T-helper 1 cell treated with Interleukin-12 subunit alpha and Interleukin-12 subunit beta and Interleukin-4 antibody, amounts not matched to agents 30 μg/mL and 1 μg/mL, for 36 hours (primary cell): ENCODE results near the gene CYP2F1.
"Not testable (repeated sequence)": the region's sequence is repeated elsewhere in the genome, so short reads cannot be mapped to it uniquely, and the experiment has no call there.

ENCODE experiments used
- H3K27ac Mint-ChIP-seq: one replicate; pipeline ENCODE4 v1.8.0; 2021; ENCODE audit warnings: mild to moderate bottlenecking, mixed read lengths
- H3K27me3 Mint-ChIP-seq: one replicate; pipeline ENCODE4 v1.8.0; 2021; ENCODE audit warnings: low read depth, mixed read lengths
- H3K36me3 Mint-ChIP-seq: one replicate; pipeline ENCODE4 v1.8.0; 2021; ENCODE audit warnings: low read depth, mixed read lengths
- H3K4me1 Mint-ChIP-seq: one replicate; pipeline ENCODE4 v1.8.0; 2021; ENCODE audit warnings: low read depth, mixed read lengths
- H3K4me3 Mint-ChIP-seq: one replicate; pipeline ENCODE4 v1.8.0; 2021; ENCODE audit warnings: mild to moderate bottlenecking, moderate library complexity, mixed read lengths
- H3K9me3 Mint-ChIP-seq: one replicate; pipeline ENCODE4 v1.8.0; 2021; ENCODE audit warnings: mixed read lengths

Gene CYP2F1

DNA sequence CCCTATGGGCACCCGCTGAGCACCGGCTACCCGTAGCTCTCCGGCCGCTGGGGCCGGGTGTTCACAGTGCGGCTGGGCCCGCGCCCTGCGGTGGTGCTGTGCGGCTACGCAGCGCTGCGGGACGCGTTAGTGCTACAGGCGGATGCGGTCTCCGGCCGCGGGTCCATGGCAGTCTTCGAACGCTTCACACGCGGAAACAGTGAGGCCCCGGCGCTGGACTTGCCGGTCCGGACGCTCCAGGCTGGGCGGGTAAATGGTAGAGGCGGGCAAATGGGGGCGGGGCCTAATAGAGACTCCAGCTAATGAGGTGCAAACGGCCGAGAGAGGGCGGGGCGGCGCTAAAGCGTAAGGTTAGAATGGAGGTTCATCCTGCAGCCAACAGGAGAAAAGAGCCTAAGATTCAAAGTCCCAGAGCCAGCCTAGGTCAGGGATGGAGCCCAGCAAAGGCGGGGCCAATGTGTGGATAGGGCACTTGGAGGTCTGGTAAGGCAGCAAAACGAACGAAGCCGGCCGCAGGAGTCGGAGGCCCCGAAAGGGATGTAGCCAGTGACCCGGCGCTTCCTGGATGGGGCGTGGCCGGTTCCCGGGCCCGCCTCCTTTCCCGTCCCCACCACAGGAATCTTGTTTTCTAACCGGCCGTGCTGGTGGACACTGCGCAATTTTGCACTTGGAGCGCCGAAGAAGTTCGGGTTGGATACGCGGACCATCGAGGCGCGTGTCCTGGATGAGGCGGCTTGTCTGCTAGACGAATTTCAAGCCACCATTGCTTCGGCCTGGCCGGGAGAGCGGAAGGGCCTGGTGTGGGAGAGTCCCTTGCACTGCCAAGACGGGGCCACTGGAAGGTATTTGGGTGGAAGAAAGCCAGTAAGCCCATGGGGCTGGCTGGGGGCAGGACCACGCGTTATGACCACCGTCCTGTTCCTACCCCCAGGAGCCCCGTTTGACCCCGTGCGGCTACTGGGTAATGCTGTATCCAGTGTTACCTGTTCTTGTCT is 21.5 kb downstream of the CYP2F1 start:
- H3K27ac Mint-ChIP-seq, result peak overlapping the region; percentile 56
- H3K4me3 Mint-ChIP-seq, result peak overlapping the region; percentile 87

DNA sequence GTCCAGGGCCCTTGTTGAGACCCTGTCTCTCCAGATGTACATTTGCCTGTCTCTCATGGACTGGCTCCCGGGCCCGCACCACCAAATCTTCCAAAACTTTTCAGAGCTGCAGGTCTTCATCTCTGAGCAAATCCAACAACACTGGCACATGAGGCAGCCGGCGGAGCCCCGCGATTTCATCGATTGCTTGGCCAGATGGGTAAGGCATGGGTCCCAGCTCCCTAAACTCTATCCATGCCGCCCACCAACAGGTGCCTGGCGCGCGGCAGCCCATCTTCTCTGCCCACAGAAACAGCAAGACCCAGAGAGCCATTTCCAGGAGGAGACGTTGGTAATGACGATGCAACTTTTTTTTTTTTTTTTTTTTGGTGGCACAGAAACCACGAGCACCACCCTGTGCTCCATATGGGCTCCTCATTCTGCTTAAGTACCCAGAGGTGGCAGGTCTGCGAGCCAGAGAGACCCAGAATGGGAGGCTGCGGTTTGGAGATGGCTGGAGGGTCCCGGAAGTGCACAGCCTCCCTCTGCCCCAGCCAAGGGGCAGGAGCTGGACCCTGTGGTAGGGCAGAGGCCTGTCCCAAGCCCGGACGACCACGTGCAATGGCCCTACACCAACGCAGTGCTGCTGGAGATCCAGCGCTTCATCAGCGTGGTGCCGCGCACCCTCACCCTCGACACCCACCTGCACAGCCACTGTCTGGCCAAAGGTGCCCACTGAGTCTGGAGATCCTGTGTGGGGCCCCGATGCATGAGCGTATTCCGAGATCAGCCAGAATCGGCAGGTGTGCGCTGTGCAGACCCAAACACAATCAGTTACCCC is 22.6 kb downstream of the CYP2F1 start:
- Mint-ChIP-seq H3K36me3 (no peaks in the 10 kb centered on the region), H3K27ac (no peak overlapping the region), H3K9me3 (no peaks in the 10 kb centered on the region), H3K4me1 (peaks cover 4% of the 10 kb centered on the region), H3K4me3 (peak overlapping the region; percentile 41), H3K27me3 (peaks cover 22% of the 10 kb centered on the region)

More for the DNA sequence above, 21.5 kb downstream of the CYP2F1 start:
- H3K9me3 Mint-ChIP-seq, H3K36me3 Mint-ChIP-seq, H3K4me1 Mint-ChIP-seq: not testable (repeated sequence)
- peaks cover 32% of the 10 kb centered on the region for H3K27me3 Mint-ChIP-seq

DNA sequence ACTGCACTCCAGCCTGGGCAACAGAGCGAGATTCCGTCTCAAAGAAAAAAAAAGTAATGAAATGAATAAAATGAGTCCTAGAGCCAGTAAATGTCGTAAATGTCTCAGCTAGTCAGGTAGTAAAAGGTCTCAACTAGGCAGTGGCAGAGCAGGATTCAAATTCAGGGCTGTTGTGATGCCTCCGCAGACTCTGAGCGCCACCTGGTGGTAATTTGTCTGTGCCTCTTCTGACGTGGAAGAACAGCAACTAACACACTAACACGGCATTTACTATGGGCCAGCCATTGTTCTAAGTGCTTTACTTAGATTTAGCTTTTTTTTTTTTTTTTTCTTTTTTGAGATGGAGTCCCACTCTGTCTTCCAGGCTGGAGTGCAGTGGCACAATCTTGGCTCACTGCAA is 30.2 kb downstream of the CYP2F1 start:
- Mint-ChIP-seq H3K27me3 (peaks cover 19% of the 10 kb centered on the region), H3K27ac (no peak overlapping the region), H3K4me1 (peaks cover 6% of the 10 kb centered on the region), H3K9me3 (no peaks in the 10 kb centered on the region), H3K36me3 (no peaks in the 10 kb centered on the region), H3K4me3 (no peak overlapping the region)

DNA sequence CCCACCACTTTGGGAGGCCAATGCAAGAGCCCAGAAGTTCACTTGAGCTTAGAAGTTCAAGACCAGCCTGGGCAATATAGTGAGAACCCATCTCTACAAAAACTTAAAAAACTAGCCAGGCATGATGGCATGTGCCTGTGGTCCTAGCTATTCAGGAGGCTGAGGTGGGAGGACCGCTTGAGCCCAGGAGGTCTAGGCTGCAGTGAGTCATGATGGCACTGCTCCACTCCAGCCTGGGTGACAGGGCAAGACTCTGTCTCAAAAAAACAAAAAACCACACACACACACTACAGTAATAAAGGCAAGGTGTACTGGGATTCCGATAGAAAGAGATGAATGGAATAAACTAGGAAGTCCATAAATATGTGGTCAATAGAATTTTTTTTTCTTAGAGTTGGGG is 35.6 kb downstream of the CYP2F1 start:
- Mint-ChIP-seq H3K4me3 (no peak overlapping the region), H3K4me1 (no peaks in the 10 kb centered on the region), H3K36me3 (no peaks in the 10 kb centered on the region), H3K27me3 (peaks cover 15% of the 10 kb centered on the region), H3K9me3 (no peaks in the 10 kb centered on the region), H3K27ac (no peak overlapping the region)

DNA sequence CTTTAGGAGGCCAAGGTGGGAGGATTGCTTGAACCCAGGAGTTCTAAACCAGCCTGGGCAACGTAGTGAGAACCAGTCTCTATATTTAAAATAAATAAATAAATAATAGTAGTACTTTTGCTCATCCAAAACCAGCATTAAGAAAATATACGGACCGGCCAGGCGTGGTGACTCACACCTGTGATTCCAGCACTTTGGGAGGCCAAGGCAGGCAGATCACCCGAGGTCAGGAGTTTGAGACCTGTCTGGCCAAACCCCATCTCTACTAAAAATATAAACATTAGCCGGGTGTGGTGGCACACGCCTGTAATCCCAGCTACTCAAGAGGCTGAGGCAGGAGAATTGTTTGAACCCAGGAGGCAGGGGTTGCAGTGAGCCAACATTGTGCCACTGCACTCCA is 36.8 kb downstream of the CYP2F1 start:
- not testable (repeated sequence) for H3K27ac Mint-ChIP-seq, H3K4me1 Mint-ChIP-seq, H3K9me3 Mint-ChIP-seq, H3K4me3 Mint-ChIP-seq, H3K36me3 Mint-ChIP-seq
- H3K27me3 Mint-ChIP-seq, result peaks cover 11% of the 10 kb centered on the region

DNA sequence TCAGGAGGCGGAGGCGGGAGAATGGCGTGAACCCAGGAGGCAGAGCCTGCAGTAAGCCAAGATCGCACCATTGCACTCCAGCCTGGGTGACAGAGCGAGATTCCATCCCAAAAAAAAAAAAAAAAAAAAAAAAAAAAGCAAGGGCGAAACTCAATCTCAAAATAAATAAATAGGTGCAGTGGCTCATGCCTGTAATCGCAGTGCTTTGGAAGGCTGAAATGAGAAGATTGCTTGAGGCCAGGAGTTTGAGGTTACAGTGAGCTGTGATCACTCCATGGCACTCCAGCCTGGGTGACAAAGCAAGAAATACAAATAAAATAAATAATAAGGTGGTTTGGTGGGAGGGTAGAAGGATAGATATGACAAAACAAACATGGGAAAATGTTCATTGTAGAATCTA is 39.8 kb downstream of the CYP2F1 start:
- Mint-ChIP-seq H3K36me3 (no peaks in the 10 kb centered on the region), H3K27ac (no peak overlapping the region)

DNA sequence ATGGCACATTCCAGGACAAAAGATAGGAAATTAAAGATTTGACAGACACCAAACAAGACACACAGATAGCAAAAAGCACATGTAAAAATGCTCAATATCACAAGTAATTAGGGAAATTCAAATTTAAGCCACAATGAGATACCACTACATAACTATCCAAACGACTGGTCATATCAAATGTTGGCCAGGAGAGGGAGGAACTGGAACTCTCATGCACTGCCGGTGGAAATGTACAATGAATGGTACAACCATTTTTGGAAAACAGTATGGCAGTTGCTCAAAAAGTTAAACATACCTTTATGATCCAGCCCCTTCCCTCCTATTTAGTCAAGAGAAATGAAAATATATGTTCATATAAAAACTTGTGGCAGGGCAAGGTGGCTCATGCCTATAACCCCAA is 42.0 kb downstream of the CYP2F1 start:
- no peak overlapping the region for H3K4me3 Mint-ChIP-seq
- peaks cover 4% of the 10 kb centered on the region for H3K27me3 Mint-ChIP-seq
- H3K4me1 Mint-ChIP-seq, result no peaks in the 10 kb centered on the region
- H3K36me3 Mint-ChIP-seq, result no peaks in the 10 kb centered on the region
- no peak overlapping the region for H3K27ac Mint-ChIP-seq
- H3K9me3 Mint-ChIP-seq, result no peaks in the 10 kb centered on the region

More for the DNA sequence above, 39.8 kb downstream of the CYP2F1 start:
- Mint-ChIP-seq H3K27me3 (peaks cover 4% of the 10 kb centered on the region), H3K4me3 (no peak overlapping the region), H3K9me3 (no peaks in the 10 kb centered on the region), H3K4me1 (no peaks in the 10 kb centered on the region)

DNA sequence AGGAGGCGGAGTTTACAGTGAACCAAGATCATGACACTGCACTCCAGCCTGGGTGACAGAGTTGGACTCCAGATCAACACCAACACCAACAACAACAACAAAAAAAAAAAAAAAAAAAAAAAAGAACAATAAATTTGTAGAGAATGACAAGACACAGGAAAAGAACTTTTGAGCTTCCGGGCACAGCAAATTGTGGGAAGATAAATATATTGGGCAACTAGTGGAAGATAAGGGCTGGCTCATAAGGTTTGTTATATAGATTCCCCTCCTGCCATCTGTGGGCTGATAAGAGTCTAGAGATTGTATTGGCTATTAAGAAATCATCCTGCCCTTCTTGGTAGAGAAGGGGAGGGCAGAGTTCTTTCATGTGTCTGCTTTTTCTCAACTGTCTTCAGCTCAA is 45.6 kb downstream of the CYP2F1 start:
- H3K4me1 Mint-ChIP-seq, result no peaks in the 10 kb centered on the region
- H3K9me3 Mint-ChIP-seq, result no peaks in the 10 kb centered on the region
- no peak overlapping the region for H3K4me3 Mint-ChIP-seq
- H3K27ac Mint-ChIP-seq, result no peak overlapping the region
- peaks cover 4% of the 10 kb centered on the region for H3K27me3 Mint-ChIP-seq
- no peaks in the 10 kb centered on the region for H3K36me3 Mint-ChIP-seq

DNA sequence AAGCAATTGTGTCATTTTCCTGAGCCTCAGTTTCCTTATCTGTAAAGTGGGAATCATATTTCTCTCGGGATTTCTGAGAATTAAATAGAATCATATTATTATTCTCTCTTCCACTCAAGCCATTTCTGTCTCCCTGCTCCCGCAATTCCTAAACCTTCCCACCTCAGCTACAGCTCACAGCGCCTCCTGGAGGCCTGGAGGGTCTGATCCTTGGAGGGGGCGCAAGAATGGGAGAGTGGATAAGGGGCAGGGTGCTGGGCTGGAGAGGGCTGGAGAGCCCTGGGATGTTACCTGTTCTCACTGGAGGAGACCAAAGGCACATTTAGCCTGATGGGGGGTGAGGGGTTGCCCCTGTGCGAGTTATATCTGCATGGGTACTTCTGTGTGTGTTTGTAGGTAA is 47.7 kb downstream of the CYP2F1 start:
- Mint-ChIP-seq H3K27me3 (peaks cover 4% of the 10 kb centered on the region), H3K9me3 (no peaks in the 10 kb centered on the region), H3K4me1 (no peaks in the 10 kb centered on the region), H3K4me3 (no peak overlapping the region), H3K27ac (no peak overlapping the region), H3K36me3 (no peaks in the 10 kb centered on the region)

DNA sequence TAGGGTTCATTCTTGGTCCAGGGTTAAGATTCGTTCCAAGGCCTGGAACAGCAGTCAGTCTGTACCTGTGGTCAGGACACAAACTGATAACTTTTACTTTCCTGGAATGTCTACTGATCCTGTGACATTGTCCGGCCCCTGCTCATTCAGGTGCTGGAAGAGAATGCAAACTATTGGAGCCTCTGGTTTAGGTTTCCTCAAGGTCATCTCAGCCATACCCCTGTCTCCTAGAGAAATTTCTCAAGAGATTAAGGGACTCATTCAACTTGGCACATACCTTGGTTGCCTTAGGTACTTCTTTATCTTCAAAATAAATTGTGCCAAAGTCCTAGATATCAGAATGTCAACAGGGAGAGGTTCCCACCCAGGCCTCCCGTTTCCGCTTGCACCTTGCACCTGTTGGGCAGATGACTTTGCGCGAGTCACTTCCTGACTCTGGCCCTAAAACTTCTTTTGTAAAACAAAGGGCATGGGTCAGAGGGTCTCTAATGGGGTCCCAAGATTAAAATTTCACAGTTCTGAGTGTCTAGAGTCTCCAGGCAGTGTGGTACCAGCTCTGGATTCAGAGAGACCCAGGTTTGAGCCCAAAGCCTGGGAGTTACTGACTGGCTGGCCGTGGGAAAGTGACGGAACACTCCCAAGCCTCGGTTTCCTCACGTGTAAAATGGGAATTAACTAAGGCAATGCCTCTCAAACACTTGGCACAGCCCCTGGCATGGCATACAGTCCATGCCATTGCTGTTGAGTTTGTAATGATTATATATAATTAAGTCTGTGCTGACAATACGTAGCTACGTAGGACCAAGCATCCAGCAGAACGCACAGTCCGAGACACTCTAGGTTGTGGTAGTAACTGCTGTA is 52.9 kb downstream of the CYP2F1 start:
- no peak overlapping the region for H3K27ac Mint-ChIP-seq
- H3K36me3 Mint-ChIP-seq, result no peaks in the 10 kb centered on the region
- H3K9me3 Mint-ChIP-seq, result no peaks in the 10 kb centered on the region
- peaks cover 2% of the 10 kb centered on the region for H3K4me1 Mint-ChIP-seq
- H3K4me3 Mint-ChIP-seq, result no peak overlapping the region
- H3K27me3 Mint-ChIP-seq, result no peaks in the 10 kb centered on the region

DNA sequence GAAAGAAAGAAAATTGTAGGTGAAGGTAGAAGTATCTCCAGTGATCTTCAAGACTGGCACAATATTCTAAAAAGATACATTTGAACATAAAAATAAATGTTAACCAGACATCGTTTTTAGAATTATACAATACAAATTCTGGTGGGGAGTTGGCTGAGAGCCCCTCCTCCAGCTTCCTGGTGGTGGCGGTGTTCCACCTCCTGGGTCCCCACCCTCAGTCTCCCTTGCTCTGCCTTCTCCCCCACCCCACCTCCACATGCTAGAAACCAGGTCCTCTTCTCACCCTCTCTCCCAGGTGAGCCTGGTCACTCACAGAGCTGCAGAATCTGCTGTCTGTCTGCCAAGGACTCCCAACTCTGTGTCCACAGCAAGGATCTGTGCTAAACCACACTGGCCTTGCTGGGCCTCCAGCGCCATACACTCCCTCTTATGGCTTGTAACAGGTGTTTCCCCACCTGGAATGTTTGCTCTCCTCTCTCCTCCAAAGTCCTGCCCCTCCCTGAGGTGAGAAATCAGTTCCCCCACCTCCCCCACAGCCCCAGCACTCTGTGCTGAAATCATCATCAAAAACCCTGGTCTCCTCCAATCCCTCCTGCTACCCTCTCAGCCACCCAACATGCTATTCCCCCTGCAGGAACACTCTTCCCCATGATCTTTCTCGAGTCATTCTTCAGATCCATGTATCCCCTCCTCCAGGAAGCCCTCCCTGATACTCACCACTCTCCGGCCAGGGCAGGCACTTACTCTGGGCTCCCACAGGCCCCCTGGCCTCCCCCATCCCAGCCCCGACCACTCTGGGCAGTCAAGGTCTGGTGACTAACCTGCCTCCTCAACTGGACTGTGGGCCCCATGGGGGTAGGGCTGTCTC is 58.3 kb downstream of the CYP2F1 start:
- Mint-ChIP-seq H3K4me3 (no peak overlapping the region), H3K27ac (no peak overlapping the region), H3K36me3 (no peaks in the 10 kb centered on the region), H3K27me3 (no peaks in the 10 kb centered on the region), H3K4me1 (peaks cover 12% of the 10 kb centered on the region), H3K9me3 (no peaks in the 10 kb centered on the region)

DNA sequence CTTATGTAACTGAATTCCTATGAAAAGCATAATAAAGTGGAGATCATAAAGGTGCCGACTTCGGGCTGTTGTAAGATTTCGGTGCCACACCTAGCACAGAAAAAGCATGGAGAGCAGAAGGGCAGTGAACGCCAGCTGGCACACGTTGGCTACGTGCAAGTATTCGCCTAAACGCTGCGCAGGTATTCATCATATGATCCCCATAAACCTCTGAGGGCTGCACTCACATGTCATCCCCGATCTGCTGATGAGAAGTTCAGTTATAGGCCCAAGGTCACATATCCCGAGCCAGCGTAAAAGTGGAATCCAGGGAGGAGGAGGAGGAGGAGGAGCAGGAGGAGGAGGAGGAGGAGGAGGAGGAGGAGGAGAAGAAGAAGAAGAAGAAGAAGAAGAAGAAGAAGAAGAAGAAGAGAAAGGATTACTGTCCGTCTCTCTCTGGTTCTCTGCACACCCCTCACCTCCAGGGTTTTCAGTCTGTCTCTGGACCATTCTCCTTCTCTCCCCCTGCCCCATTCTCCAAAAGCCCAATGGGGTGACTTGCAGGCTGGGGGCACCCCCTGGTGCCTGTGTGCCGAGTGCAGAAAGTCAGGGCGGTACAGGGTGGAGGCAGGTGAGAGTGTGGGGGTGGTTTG is 60.2 kb downstream of the CYP2F1 start:
- Mint-ChIP-seq H3K27ac (no peak overlapping the region), H3K36me3 (no peaks in the 10 kb centered on the region), H3K4me1 (peaks cover 10% of the 10 kb centered on the region), H3K4me3 (no peak overlapping the region), H3K9me3 (no peaks in the 10 kb centered on the region), H3K27me3 (no peaks in the 10 kb centered on the region)
